A549 (cell line): Measurements from ENCODE around the gene ALG2. TPM values are rescaled to one million over a fixed set of nuclear protein-coding genes. Genes with fewer than 3 reads are reported as not detected.

Source experiments
- ATAC-seq, 2 experiments: fragments of 200-7000 bp in 1 of 2; fragments of >200 bp in 1 of 2; cut with Nextera tagmentation in 1 of 2; cut with Tn5 transposase in 1 of 2; 3 replicates each; pipeline versions ENCODE4 v1.8.0 to v1.9.1; 2018 to 2020; ENCODE audit warnings: mild to moderate bottlenecking in 1 of 2, moderate library complexity in 1 of 2
- CTCF ChIA-PET: fragments of 300-600 bp; sonication (Branson Sonifier 250); formaldehyde crosslinking; extraction: SDS; loops from one replicate; lab custom pipeline; 2021; ENCODE audit warnings: antibody characterized with exemption, inconsistent platforms; lab: Yijun Ruan, JAX
- POLR2A ChIA-PET: fragments of 350-600 bp; formaldehyde crosslinking; extraction: SDS; loops from one replicate; lab custom pipeline; 2021; ENCODE audit warnings: antibody characterized with exemption, inconsistent platforms; lab: Yijun Ruan, JAX
- DNase-seq, 2 experiments: peaks; one replicate each; pipeline versions ENCODE4 v3.0.0 to v3.0.0-alpha.2; 2011 to 2016; ENCODE audit warnings: low read depth in 1 of 2, low spot score in 1 of 2
- FAIRE-seq: peaks from 2 replicates; lab custom pipeline; 2011; peaks lifted over from hg19 to GRCh38; lab: Jason Lieb, UNC
- H3K27ac ChIP-seq, 2 experiments: fragments of >200 bp; sonication (Bioruptor Twin); formaldehyde crosslinking; 3 replicates each; pipeline ENCODE4 v1.5.1; 2016 to 2017
- H3K4me1 ChIP-seq: fragments of >200 bp; sonication (Bioruptor Twin); formaldehyde crosslinking; 3 replicates; pipeline ENCODE4 v1.6.1; 2016
- H3K4me2 ChIP-seq: fragments of >200 bp; sonication (Bioruptor Twin); formaldehyde crosslinking; 3 replicates; pipeline ENCODE4 v1.6.1; 2016
- H3K4me3 ChIP-seq: fragments of >200 bp; sonication (Bioruptor Twin); formaldehyde crosslinking; 3 replicates; pipeline ENCODE4 v1.5.1; 2016
- H3K9me3 ChIP-seq: fragments of >200 bp; sonication (Bioruptor Twin); formaldehyde crosslinking; 3 replicates; pipeline ENCODE4 v1.6.1; 2016
- FOSL2 ChIP-seq, 2 experiments: fragments of 450-650 bp in 1 of 2; fragments of >200 bp in 1 of 2; sonication (Bioruptor Twin) in 1 of 2; formaldehyde crosslinking; IDR thresholded peaks; 2 replicates each; pipeline versions ENCODE4 v1.5.0 to v1.6.1; 2016 to 2020; ENCODE audit warnings: mild to moderate bottlenecking in 1 of 2, moderate library complexity in 1 of 2
- GATA3 ChIP-seq: IDR thresholded peaks from 2 replicates; pipeline ENCODE4 v1.6.1; 2012; ENCODE audit warnings: borderline replicate concordance
- JUN ChIP-seq, 2 experiments: fragments of >200 bp; sonication (Bioruptor Twin); formaldehyde crosslinking; IDR thresholded peaks; 2 replicates in 1 of 2; 3 replicates in 1 of 2; pipeline ENCODE4 v1.6.1; 2016 to 2017
- MAZ ChIP-seq: fragments of 150-350 bp; IDR thresholded peaks from 2 replicates; pipeline ENCODE4 v1.6.1; 2014; ENCODE audit warnings: antibody characterized with exemption, low read depth, low read length, borderline replicate concordance
- NR3C1 ChIP-seq: fragments of >200 bp; sonication (Bioruptor Twin); formaldehyde crosslinking; IDR thresholded peaks from 3 replicates; pipeline ENCODE4 v1.6.1; 2017
- POLR2A ChIP-seq: IDR thresholded peaks from 2 replicates; pipeline ENCODE4 v1.6.1; 2012; ENCODE audit warnings: mild to moderate bottlenecking, low read length
- WGBS: methylation state at CpG from one replicate; pipeline ENCODE4 v1.1.6; 2017; ENCODE audit errors: missing lambda C conversion rate; 5-methylcytosine and 5-hydroxymethylcytosine counted together
- polyA plus RNA-seq, 4 experiments: library from polyadenylated mRNA; depleted of rRNA in 3 of 4; stranded (reverse); fragments of >200 nt; fragmentation: RNase III in 1 of 4; extraction: RNeasy Plus Mini Kit Qiagen cat#74134 plus additional on column Dnase treatment in 1 of 4; gene quantifications; 2 replicates in 3 of 4; 3 replicates in 1 of 4; pipeline ENCODE4 v1.2.3, GENCODE V29; 2011 to 2017
- small RNA-seq, 6 experiments: library from RNA; depleted of rRNA; stranded (forward); fragments of <200 nt; gene quantifications; one replicate each; pipeline ENCODE3, GENCODE V24; 2012

The ALG2 gene
- polyA plus RNA-seq, 2 of the 4 experiments (the other 2 are of a cell fraction): 26.6 to 76.3 TPM

DNA sequence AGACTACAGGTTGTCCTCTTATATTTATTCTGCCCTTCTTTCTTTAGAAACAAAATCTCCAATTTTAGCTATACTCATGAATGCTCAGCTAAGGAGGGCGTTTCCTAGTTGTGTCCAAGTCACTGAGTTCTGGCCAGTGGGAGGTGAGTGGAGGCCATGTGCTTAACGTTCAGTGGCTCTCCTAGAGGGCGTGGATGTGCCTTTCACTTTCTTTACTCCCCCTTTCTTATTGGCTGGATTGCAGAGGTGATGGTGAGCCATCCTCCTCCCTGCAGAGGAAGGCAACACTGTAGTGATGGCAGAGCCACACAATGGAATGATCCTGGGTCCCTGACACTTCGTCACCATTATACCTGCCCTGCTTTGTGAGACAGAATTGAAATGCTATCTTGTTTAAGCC, 54.6 kb downstream of the ALG2 start:
- Histone ChIP-seq H3K4me3 (no peak overlapping the region), H3K27ac (no peak overlapping the region), H3K9me3 (no peaks in the 10 kb centered on the region), H3K4me2 (no peak overlapping the region), H3K4me1 (no peaks in the 10 kb centered on the region)
- TF ChIP-seq NR3C1 (no peak), FOSL2 (IDR thresholded peaks at IDR 0.05) (no peak), FOSL2 (CRISPR knock-in tag; IDR thresholded peaks at IDR 0.05) (no peak), MAZ (no peak), JUN (IDR thresholded peaks at IDR 0.05) (no peak), GATA3 (no peak), POLR2A (no peak)
- ATAC-seq: peak in 1 of 2 experiments; percentile 28; a peak in 2 of 6 replicates
- no peak for FAIRE-seq
- ChIA-PET POLR2A (no interaction called here), CTCF (interaction anchor here (0.6 to 2.8 kb wide), 3 partner anchors 10 to 260 kb away, joined by 3 to 23 read pairs (median 4); no protein-coding TSS in a partner anchor)
- no peak for DNase-seq
- 34% methylated on average over 4 of the region's 4 CpGs for WGBS

Small RNAs within 50 kb of the gene (small RNA-seq; reads per million reads assigned to genes)
- gene RN7SL794P: 0 reads per million in 6 experiments

Other genes starting within 250 kb of the ALG2 start
- gene TGFBR1, start 116.8 kb downstream of the ALG2 start, polyA plus RNA-seq (2011; rRNA removed): 45.5 and 77.1 TPM in 2 replicates
- 18.3 to 25.8 TPM (median 25.4 TPM) in 3 replicates for gene TGFBR1, start 116.8 kb downstream of the ALG2 start, polyA plus RNA-seq (2017; fragmentation: RNase III; extraction: RNeasy Plus Mini Kit Qiagen cat#74134 plus additional on column Dnase treatment)
- 190 and 194 TPM in 2 replicates for gene SEC61B, start 340 bp upstream of the ALG2 start, polyA plus RNA-seq (2011; rRNA removed)
- 274 to 284 TPM (median 275 TPM) in 3 replicates for gene SEC61B, start 340 bp upstream of the ALG2 start, polyA plus RNA-seq (2017; fragmentation: RNase III; extraction: RNeasy Plus Mini Kit Qiagen cat#74134 plus additional on column Dnase treatment)